IMR-90 (cell line): ENCODE measurements around the gene ORAI3. TPM values are rescaled to one million over a fixed set of nuclear protein-coding genes. Genes with fewer than 3 reads are reported as not detected.

Experiments
- ATAC-seq: fragments of 200-7000 bp; cut with Tn5 transposase; 2 replicates; pipeline ENCODE4 v1.9.1; 2020; ENCODE audit warnings: low read depth, mild to moderate bottlenecking, moderate library complexity
- BruUV-seq: library from RNA; stranded (reverse); fragments of 400-500 nt; replicated peaks from 2 replicates; lab custom pipeline; 2021; lab: Mats Ljungman, UMichigan
- CTCF ChIA-PET: fragments of 300-600 bp; formaldehyde crosslinking; extraction: SDS; loops from one replicate; lab custom pipeline; 2021; ENCODE audit warnings: antibody characterized with exemption; lab: Yijun Ruan, JAX
- POLR2A ChIA-PET: fragments of 300-600 bp; sonication (Branson Sonifier 250); formaldehyde crosslinking; loops from one replicate; lab custom pipeline; 2022; ENCODE audit warnings: antibody characterized with exemption; ENCODE audit not compliant: unreplicated experiment; lab: Charles Lee
- DNase-seq: peaks from one replicate; pipeline ENCODE4 v3.0.0; 2013
- H2AFZ ChIP-seq: replicated peaks from 2 replicates; pipeline ENCODE3; 2013; ENCODE audit warnings: low read length, mild to moderate bottlenecking; ENCODE audit not compliant: poor library complexity
- H2AK5ac ChIP-seq: 2 replicates; pipeline ENCODE4 v1.6.1; 2013; ENCODE audit warnings: low read depth, low read length, inconsistent platforms
- H2AK9ac ChIP-seq: replicated peaks from 2 replicates; pipeline ENCODE3; 2013; ENCODE audit warnings: mild to moderate bottlenecking, low read depth, low read length, moderate library complexity; ENCODE audit not compliant: poor library complexity
- H2BK120ac ChIP-seq: 2 replicates; pipeline ENCODE4 v1.6.1; 2013; ENCODE audit warnings: low read depth, low read length, inconsistent platforms
- H2BK15ac ChIP-seq: 3 replicates; pipeline ENCODE4 v1.6.1; 2013; ENCODE audit warnings: low read depth, low read length, inconsistent platforms
- H2BK20ac ChIP-seq: 2 replicates; pipeline ENCODE4 v1.6.1; 2013; ENCODE audit warnings: low read depth, mild to moderate bottlenecking, inconsistent platforms, low read length, moderate library complexity
- H2BK5ac ChIP-seq: 2 replicates; pipeline ENCODE4 v1.6.1; 2013; ENCODE audit warnings: mild to moderate bottlenecking, low read depth, low read length, inconsistent platforms; ENCODE audit not compliant: poor library complexity, severe bottlenecking
- H3K14ac ChIP-seq: replicated peaks from 2 replicates; pipeline ENCODE4 v1.6.1; 2013; ENCODE audit warnings: low read depth, low read length, inconsistent platforms
- H3K18ac ChIP-seq: 2 replicates; pipeline ENCODE4 v1.6.1; 2013; ENCODE audit warnings: low read depth, low read length, control low read depth
- H3K23ac ChIP-seq: 2 replicates; pipeline ENCODE4 v1.6.1; 2013; ENCODE audit warnings: low read depth, low read length, inconsistent platforms
- H3K27ac ChIP-seq: 2 replicates; pipeline ENCODE4 v1.5.1; 2013; ENCODE audit warnings: mild to moderate bottlenecking, control low read depth, low read length; ENCODE audit not compliant: insufficient read depth
- H3K27me3 ChIP-seq: 2 replicates; pipeline ENCODE4 v1.6.1; 2013; ENCODE audit warnings: low read length; ENCODE audit not compliant: control insufficient read depth, insufficient read depth
- H3K36me3 ChIP-seq: 2 replicates; pipeline ENCODE4 v1.6.1; 2013; ENCODE audit warnings: low read length, mixed read lengths; ENCODE audit not compliant: control insufficient read depth, insufficient read depth
- H3K4ac ChIP-seq: 2 replicates; pipeline ENCODE4 v1.6.1; 2013; ENCODE audit warnings: low read depth, low read length, inconsistent platforms
- H3K4me1 ChIP-seq: 2 replicates; pipeline ENCODE4 v1.6.1; 2013; ENCODE audit warnings: low read length, mixed read lengths; ENCODE audit not compliant: control insufficient read depth, insufficient read depth
- H3K4me2 ChIP-seq: 2 replicates; pipeline ENCODE4 v1.6.1; 2013; ENCODE audit warnings: low read depth, mild to moderate bottlenecking, control low read depth, low read length, moderate library complexity
- H3K4me3 ChIP-seq: 2 replicates; pipeline ENCODE4 v1.5.1; 2013; ENCODE audit warnings: low read depth, mild to moderate bottlenecking, control low read depth, low read length, moderate library complexity; ENCODE audit not compliant: insufficient read depth
- H3K56ac ChIP-seq: 2 replicates; pipeline ENCODE4 v1.6.1; 2013; ENCODE audit warnings: low read length, inconsistent platforms; ENCODE audit not compliant: insufficient read depth; ENCODE audit errors: extremely low read depth
- H3K79me1 ChIP-seq, 2 experiments: 2 replicates each; pipeline ENCODE4 v1.6.1; 2013; ENCODE audit warnings: low read length in 2 of 2, inconsistent platforms in 1 of 2, low read depth in 1 of 2
- H3K9ac ChIP-seq: 2 replicates; pipeline ENCODE4 v1.6.1; 2013; ENCODE audit warnings: low read depth, low read length, control low read depth
- H3K9me1 ChIP-seq: 2 replicates; pipeline ENCODE4 v1.6.1; 2013; ENCODE audit warnings: low read length, inconsistent platforms; ENCODE audit not compliant: insufficient read depth
- H3K9me3 ChIP-seq: 2 replicates; pipeline ENCODE4 v1.6.1; 2013; ENCODE audit warnings: low read length; ENCODE audit not compliant: control insufficient read depth, insufficient read depth
- H4K20me1 ChIP-seq: 2 replicates; pipeline ENCODE4 v1.6.1; 2013; ENCODE audit warnings: low read length, inconsistent platforms; ENCODE audit not compliant: insufficient read depth
- H4K5ac ChIP-seq: 2 replicates; pipeline ENCODE4 v1.6.1; 2013; ENCODE audit warnings: mild to moderate bottlenecking, low read depth, low read length, control low read depth
- H4K8ac ChIP-seq, 2 experiments: 2 replicates each; pipeline ENCODE4 v1.6.1; 2013; ENCODE audit warnings: low read depth in 2 of 2, low read length in 2 of 2, control low read depth in 1 of 2, inconsistent platforms in 1 of 2
- H4K91ac ChIP-seq: 2 replicates; pipeline ENCODE4 v1.6.1; 2013; ENCODE audit warnings: low read depth, low read length, inconsistent platforms; ENCODE audit not compliant: insufficient read depth
- MXI1 ChIP-seq: IDR thresholded peaks from 2 replicates; pipeline ENCODE4 v1.6.1; 2012; ENCODE audit warnings: low read depth, mild to moderate bottlenecking, low read length, moderate library complexity, borderline replicate concordance
- WGBS, 2 experiments: methylation state at CpG; one replicate each; pipeline versions ENCODE4 v1.1.5 to v1.1.7; 2013; ENCODE audit warnings: missing lambda C conversion rate in 2 of 2; ENCODE audit not compliant: insufficient read length in 1 of 2; ENCODE audit errors: extremely low coverage in 2 of 2; 5-methylcytosine and 5-hydroxymethylcytosine counted together
- dilution Hi-C: fragments of 300-500 bp; cut with HindIII; formaldehyde crosslinking; loops from one replicate; pipeline ENCODE4 v1.14.3; 2018; ENCODE audit warnings: low sequenced_read_pairs; ENCODE audit not compliant: unreplicated experiment
- in situ Hi-C: fragments of 300-500 bp; cut with MboI; formaldehyde crosslinking; loops from 3 replicates; pipeline ENCODE4 v1.14.3; 2019; ENCODE audit warnings: low sequenced_read_pairs, inconsistent platforms, mixed read lengths
- intact Hi-C: fragments of 100-400 bp; cut with micrococcal nuclease; formaldehyde crosslinking; loops from 2 replicates; pipeline ENCODE4 v1.10.0; 2022
- polyA plus RNA-seq, 3 experiments: library from polyadenylated mRNA; depleted of rRNA; stranded (reverse); fragments of >200 nt; gene quantifications; 2 replicates each; pipeline ENCODE4 v1.2.3, GENCODE V29; 2012; ENCODE audit warnings: low replicate concordance in 1 of 3
- total RNA-seq: library from RNA; depleted of rRNA; stranded (reverse); fragments of >200 nt; gene quantifications from 2 replicates; pipeline ENCODE4 v1.2.3, GENCODE V29; 2012

Gene ORAI3
- total and polyA plus RNA-seq, 2 of the 4 experiments (the other 2 are of a cell fraction), result 6.8 to 16.9 TPM

- DNase-seq (no peak), ATAC-seq (no peak)
- no peak overlapping the region for H3K4me3 ChIP-seq
- no peak overlapping the region for H2BK120ac ChIP-seq
- dilution Hi-C loops, result no loop called here
- H2BK5ac ChIP-seq, result no peak overlapping the region
- H3K4me2 ChIP-seq, result no peak overlapping the region
- no peaks in the 10 kb centered on the region for H3K27me3 ChIP-seq
- no peak overlapping the region for H3K4ac ChIP-seq
- CTCF ChIA-PET, result no interaction called here
- no peak overlapping the region for H3K14ac ChIP-seq
- H2AK9ac ChIP-seq, result no peak overlapping the region
- no peak overlapping the region for H3K9ac ChIP-seq
- H3K9me3 ChIP-seq, result no peaks in the 10 kb centered on the region
- H3K9me1 ChIP-seq, result no peaks in the 10 kb centered on the region
- no peak overlapping the region for H4K5ac ChIP-seq
- H2AK5ac ChIP-seq, result no peak overlapping the region
- peaks cover under 1% of the 10 kb centered on the region; the same call in 1 of the 2 replicates for H3K4me1 ChIP-seq
- no peak overlapping the region for H3K18ac ChIP-seq
- no TSS peak for BruUV-seq
- in situ Hi-C loops, result no loop called here
- no peak overlapping the region for H4K91ac ChIP-seq
- 94% methylated on average over 2 of the region's 4 CpGs; no CpG with 5 or more reads in 1 of the 2 experiments for WGBS, 2 experiments
- H3K23ac ChIP-seq, result no peak overlapping the region
- H2BK20ac ChIP-seq, result no peak overlapping the region
- H3K56ac ChIP-seq, result no peak overlapping the region
- peaks cover 68% of the 10 kb centered on the region for H3K36me3 ChIP-seq
- peaks cover 0 to 8% of the 10 kb centered on the region in 2 experiments; a peak in 2 of 4 replicates for H3K79me1 ChIP-seq
- TF ChIP-seq MXI1, result no peak
- POLR2A ChIA-PET, result no interaction called here
- H4K8ac ChIP-seq, result no peak overlapping the region
- H2BK15ac ChIP-seq, result no peak overlapping the region
- H4K20me1 ChIP-seq, result peaks cover 5% of the 10 kb centered on the region; the same call in 1 of the 2 replicates
- no peak overlapping the region for H3K27ac ChIP-seq
- no peak overlapping the region for H2AFZ ChIP-seq
- intact Hi-C loops, result no loop called here
Observed at GRCh38 chr16:30967795-30968194, 18.9 kb downstream of the ORAI3 start.
